ENCODE measurements around the gene PDILT. TPM values are rescaled to one million over a fixed set of nuclear protein-coding genes. Genes with fewer than 3 reads are reported as not detected.

Gene PDILT
- total and polyA plus RNA-seq, 9 of the 15 experiments (the other 6 are each of a cell fraction or from before 2014, with no cell fraction given) = not detected

DNA sequence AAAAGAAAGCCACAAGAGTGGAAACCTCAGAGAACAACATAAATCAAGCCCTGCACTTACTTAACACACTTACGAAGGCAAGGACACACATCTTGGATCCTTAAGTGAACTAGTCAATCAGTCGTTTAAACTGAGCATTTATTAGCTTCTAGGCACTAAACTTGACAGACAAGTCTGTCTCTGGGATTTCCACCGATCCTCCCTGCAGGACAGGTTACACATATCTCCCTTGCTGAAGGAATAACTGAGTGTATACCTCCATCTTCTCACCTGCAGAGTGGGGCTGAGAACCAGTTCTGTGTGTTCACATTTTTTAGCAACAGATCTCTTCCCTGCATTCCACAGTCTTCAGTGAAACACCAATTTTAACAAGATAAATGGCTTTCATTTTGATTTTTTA is 86.1 kb downstream of the PDILT start:
- H3K4me1 ChIP-seq (replicated peaks in 1 of 2; ENCODE audit: control insufficient read depth in 2 of 2, insufficient read depth in 2 of 2, low read length in 2 of 2) = no peaks in the 10 kb centered on the region
- CTCF ChIA-PET (ENCODE audit: low intra/inter-chr PET ratio) = no interaction called here
- POLR2A ChIA-PET = no interaction called here
- no peak for FAIRE-seq
- H3K9me1 ChIP-seq (ENCODE audit: control insufficient read depth, insufficient read depth, low read length) = no peaks in the 10 kb centered on the region
- no TSS peak for BruUV-seq (replicated peaks)
- no peak overlapping the region for H2AFZ ChIP-seq (ENCODE audit: low read depth, low read length)
- H3K4me3 ChIP-seq = no peak overlapping the region
- in situ Hi-C loops (cut with MboI) (no loop called here), intact Hi-C loops (cut with micrococcal nuclease) (no loop called here)
- peaks cover 3% of the 10 kb centered on the region; the same call in 1 of the 2 replicates for H4K20me1 ChIP-seq (replicated peaks; ENCODE audit: control insufficient read depth, insufficient read depth, low read length)
- no peaks in the 10 kb centered on the region for H3K27me3 ChIP-seq (ENCODE audit: control insufficient read depth in 2 of 2, insufficient read depth in 2 of 2, low read length in 2 of 2)
- no peak for ATAC-seq
- no peaks in the 10 kb centered on the region for H3K9me3 ChIP-seq (replicated peaks; ENCODE audit: control insufficient read depth, insufficient read depth, low read depth, low read length)
- TF ChIP-seq RBM22 (IDR thresholded peaks at IDR 0.05; ENCODE audit: low read depth, low read length, poor library complexity, severe bottlenecking) (no peak), NELFE (IDR thresholded peaks at IDR 0.05; ENCODE audit: insufficient read depth, insufficient read length) (no peak), ARHGAP35 (IDR thresholded peaks at IDR 0.05; ENCODE audit: partially characterized antibody) (no peak), ZNF444 (CRISPR knock-in tag; IDR thresholded peaks at IDR 0.05) (no peak), FOXA1 (IDR thresholded peaks at IDR 0.05; ENCODE audit: borderline replicate concordance) (no peak), KHSRP (IDR thresholded peaks at IDR 0.05) (no peak), SRSF7 (optimal IDR thresholded peaks at IDR 0.05; ENCODE audit: low read depth, low read length) (no peak), ZNF134 (CRISPR knock-in tag; conservative IDR thresholded peaks at IDR 0.05) (no peak), FOXJ2 (tag; IDR thresholded peaks at IDR 0.05) (no peak), NBN (IDR thresholded peaks at IDR 0.05; ENCODE audit: low read depth) (no peak), NCOA2 (IDR thresholded peaks at IDR 0.05; ENCODE audit: partially characterized antibody in 2 of 2) (no peak), CBFA2T3 (IDR thresholded peaks at IDR 0.05) (no peak), MYNN (IDR thresholded peaks at IDR 0.05) (no peak), MYNN (CRISPR knock-in tag; IDR thresholded peaks at IDR 0.05) (no peak)
- TF ChIP-seq, protein P1, sequence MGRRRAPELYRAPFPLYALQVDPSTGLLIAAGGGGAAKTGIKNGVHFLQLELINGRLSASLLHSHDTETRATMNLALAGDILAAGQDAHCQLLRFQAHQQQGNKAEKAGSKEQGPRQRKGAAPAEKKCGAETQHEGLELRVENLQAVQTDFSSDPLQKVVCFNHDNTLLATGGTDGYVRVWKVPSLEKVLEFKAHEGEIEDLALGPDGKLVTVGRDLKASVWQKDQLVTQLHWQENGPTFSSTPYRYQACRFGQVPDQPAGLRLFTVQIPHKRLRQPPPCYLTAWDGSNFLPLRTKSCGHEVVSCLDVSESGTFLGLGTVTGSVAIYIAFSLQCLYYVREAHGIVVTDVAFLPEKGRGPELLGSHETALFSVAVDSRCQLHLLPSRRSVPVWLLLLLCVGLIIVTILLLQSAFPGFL (CRISPR knock-in tag; IDR thresholded peaks at IDR 0.05) = no peak
- TF ChIP-seq, protein P2, sequence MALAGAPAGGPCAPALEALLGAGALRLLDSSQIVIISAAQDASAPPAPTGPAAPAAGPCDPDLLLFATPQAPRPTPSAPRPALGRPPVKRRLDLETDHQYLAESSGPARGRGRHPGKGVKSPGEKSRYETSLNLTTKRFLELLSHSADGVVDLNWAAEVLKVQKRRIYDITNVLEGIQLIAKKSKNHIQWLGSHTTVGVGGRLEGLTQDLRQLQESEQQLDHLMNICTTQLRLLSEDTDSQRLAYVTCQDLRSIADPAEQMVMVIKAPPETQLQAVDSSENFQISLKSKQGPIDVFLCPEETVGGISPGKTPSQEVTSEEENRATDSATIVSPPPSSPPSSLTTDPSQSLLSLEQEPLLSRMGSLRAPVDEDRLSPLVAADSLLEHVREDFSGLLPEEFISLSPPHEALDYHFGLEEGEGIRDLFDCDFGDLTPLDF (CRISPR knock-in tag; IDR thresholded peaks at IDR 0.05) = no peak
- TF ChIP-seq, protein P3, sequence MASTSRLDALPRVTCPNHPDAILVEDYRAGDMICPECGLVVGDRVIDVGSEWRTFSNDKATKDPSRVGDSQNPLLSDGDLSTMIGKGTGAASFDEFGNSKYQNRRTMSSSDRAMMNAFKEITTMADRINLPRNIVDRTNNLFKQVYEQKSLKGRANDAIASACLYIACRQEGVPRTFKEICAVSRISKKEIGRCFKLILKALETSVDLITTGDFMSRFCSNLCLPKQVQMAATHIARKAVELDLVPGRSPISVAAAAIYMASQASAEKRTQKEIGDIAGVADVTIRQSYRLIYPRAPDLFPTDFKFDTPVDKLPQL (IDR thresholded peaks at IDR 0.05; ENCODE audit: extremely low read depth, insufficient read length) = no peak
- TF ChIP-seq, protein P4, sequence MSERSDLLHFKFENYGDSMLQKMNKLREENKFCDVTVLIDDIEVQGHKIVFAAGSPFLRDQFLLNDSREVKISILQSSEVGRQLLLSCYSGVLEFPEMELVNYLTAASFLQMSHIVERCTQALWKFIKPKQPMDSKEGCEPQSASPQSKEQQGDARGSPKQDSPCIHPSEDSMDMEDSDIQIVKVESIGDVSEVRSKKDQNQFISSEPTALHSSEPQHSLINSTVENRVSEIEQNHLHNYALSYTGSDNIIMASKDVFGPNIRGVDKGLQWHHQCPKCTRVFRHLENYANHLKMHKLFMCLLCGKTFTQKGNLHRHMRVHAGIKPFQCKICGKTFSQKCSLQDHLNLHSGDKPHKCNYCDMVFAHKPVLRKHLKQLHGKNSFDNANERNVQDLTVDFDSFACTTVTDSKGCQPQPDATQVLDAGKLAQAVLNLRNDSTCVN (CRISPR knock-in tag; IDR thresholded peaks at IDR 0.05) = no peak
- H3K27ac ChIP-seq (ENCODE audit: extremely low read depth, low read depth, low read length) = no peak overlapping the region
- H3K36me3 ChIP-seq (ENCODE audit: control insufficient read depth, insufficient read depth, low read length) = no peaks in the 10 kb centered on the region
- DNase-seq (ENCODE audit: extremely low read depth in 1 of 4, low spot score in 3 of 4) = no peak
- 2% methylated on average over 3 of the region's 3 CpGs for WGBS (ENCODE audit: insufficient coverage, low coverage, missing lambda C conversion rate)
- H3K9ac ChIP-seq (ENCODE audit: insufficient read depth in 1 of 2, low read depth in 2 of 2, low read length in 2 of 2) = no peak overlapping the region
- no peak overlapping the region for H3K4me2 ChIP-seq (ENCODE audit: insufficient read depth, low read length)
- H3K79me2 ChIP-seq (ENCODE audit: control insufficient read depth, insufficient read depth, low read length) = no peaks in the 10 kb centered on the region
